HG03175 (cell line): ENCODE data around the gene LRRC28.

ENCODE experiments used
- ATAC-seq: cut with Tn5 transposase; IDR thresholded peaks from one replicate; pipeline ENCODE4 v1.9.1; 2021; ENCODE audit warnings: mild to moderate bottlenecking, moderate library complexity; ENCODE audit not compliant: unreplicated experiment

LRRC28 gene

GRCh38 chr15:99433026-99433756 lies 181.9 kb downstream of the LRRC28 start:
- ATAC-seq = no peak

- no peak for ATAC-seq
Observed at GRCh38 chr15:99433757-99434450, 182.6 kb downstream of the LRRC28 start.

GRCh38 chr15:99434506-99435112 lies 183.3 kb downstream of the LRRC28 start:
- no peak for ATAC-seq

GRCh38 chr15:99435113-99435695 lies 183.9 kb downstream of the LRRC28 start:
- ATAC-seq = peak; percentile 37

GRCh38 chr15:99435877-99436541 lies 184.7 kb downstream of the LRRC28 start:
- ATAC-seq = no peak

GRCh38 chr15:99436542-99437314 lies 185.4 kb downstream of the LRRC28 start:
- ATAC-seq = no peak

- no peak for ATAC-seq
Observed at GRCh38 chr15:99437315-99438223, 186.3 kb downstream of the LRRC28 start.

GRCh38 chr15:99438224-99438585 lies 186.9 kb downstream of the LRRC28 start:
- no peak for ATAC-seq

- ATAC-seq = no peak
Observed at GRCh38 chr15:99438691-99439523, 187.6 kb downstream of the LRRC28 start.

GRCh38 chr15:99439524-99439835 lies 188.2 kb downstream of the LRRC28 start:
- no peak for ATAC-seq

- no peak for ATAC-seq
Observed at GRCh38 chr15:99440029-99440428, 188.7 kb downstream of the LRRC28 start.
